ENCODE measurements around the gene MYPN.
"Not testable (repeated sequence)": the region's sequence is repeated elsewhere in the genome, so short reads cannot be mapped to it uniquely, and the experiment has no call there.

The MYPN gene

DNA sequence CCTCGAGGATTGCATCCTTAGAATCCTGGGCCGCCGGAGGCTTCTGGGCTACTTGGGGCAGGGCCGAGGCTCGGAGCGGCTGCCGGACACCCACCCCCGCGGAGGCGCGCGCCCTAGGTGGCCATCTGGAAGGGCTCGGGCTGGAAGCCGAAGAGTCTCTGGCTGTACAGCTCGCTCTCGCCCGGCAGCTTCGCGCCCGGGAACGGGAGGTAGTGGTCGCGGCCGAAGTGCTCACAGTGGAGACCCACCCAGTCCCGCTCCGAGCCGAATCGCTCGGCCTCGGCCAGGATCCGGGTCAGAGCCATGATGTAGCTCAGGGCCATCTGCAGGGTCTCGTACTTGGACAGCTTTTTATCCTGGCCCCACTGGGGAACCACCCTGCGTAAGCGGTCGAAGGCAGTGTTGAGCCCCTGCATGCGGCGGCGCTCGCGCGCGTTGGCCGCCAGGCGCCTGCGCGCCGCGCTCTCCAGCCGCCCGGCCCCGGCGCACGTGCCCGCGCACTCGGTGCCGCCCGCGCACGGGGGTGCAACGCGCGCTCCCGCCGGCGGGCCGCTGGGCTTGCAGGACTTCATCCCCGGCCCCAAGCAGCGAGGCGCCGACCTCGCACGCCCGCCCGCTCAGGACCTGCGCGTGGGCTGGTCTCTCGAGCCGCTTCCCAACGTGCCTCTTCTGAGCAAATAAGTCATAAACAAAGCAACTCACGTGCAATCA is 122.0 kb downstream of the MYPN start:
- DNase-seq (ENCODE audit: low spot score), result peak; percentile 99

DNA sequence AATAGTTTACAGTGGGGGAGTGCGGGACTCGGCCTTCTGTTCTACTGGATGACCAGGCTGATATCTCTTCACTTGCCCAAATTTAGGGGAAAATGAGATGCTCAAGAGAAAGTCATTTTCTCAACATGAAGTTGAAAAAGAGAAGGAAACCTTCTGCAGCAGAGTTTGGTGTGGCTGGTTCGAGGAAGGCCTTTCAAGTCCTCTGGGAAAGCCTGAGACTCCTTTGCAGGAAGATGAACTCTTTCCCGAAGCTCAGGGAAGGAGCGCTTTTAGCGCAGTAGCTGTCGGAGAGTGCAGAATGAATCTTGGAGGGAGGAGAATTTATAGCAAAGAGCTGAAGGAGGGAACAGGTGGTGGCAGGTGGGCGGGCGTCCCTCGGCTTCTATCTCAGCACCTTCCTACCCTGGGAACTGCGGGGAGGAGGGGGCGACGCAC is 122.5 kb downstream of the MYPN start, which contains the start of gene ATOH7:
Gene ATOH7, minus strand, starts transcription at position 297 of the 435 bp plus-strand sequence. CDS start 436 bp downstream, outside the sequence.
- DNase-seq (ENCODE audit: low spot score), result peak; percentile 44

DNA sequence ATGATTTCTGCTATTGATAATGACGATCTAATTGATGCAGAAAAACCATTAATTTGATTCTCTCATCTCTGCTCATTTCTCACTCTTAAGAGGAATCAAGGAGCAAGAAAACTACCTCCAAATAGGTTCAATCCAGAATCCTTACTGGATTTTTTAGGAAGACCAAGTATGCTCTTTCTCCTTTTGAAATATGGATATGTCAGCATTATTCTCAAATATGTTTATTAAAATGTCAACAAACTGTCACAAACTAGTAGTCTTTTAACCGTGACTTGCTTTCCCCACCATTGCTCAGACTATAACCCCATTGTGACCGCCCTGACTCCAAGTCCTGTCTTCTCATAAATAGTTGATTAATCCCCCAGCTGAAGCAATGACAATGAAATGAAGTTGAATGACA is 123.8 kb downstream of the MYPN start:
- no peak for DNase-seq (ENCODE audit: low spot score)

DNA sequence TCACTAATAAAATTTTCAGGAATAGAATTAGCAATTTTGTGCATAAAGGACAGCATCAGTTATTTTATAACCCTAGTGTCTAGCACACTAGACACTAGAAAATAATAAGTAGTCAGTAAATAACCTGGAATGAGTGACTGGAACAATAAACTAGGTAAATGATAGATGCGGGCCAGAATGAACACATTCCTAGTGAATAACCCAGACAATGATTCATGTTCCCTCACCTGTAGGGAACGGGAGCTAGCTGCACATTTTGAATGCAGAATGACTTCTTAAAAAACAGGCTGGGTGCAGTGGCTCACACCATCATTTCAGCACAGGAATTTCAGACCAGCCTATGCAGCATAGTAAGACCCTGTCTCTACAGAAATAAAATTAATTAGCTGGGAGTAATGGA is 125.8 kb downstream of the MYPN start:
- DNase-seq (ENCODE audit: low spot score), result no peak

DNA sequence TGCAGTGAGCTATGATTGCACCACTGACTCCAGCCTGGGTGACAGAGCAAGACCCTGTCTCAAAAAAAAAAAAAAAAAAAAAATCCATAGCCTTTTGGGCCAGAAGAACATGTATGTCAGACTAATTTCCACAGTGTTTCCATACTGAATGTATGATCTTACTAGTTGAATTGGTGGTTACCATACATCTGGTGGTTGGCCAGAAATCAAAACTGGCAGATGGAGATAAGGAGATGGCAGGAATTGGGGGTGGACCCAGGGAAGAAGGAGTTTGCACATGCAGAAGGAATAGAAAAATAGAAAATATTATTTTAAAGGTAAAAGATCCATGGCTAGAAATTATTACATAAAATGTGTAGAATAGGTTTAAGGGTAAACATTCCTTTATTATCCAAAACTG is 126.3 kb downstream of the MYPN start:
- no peak for DNase-seq (ENCODE audit: low spot score)

DNA sequence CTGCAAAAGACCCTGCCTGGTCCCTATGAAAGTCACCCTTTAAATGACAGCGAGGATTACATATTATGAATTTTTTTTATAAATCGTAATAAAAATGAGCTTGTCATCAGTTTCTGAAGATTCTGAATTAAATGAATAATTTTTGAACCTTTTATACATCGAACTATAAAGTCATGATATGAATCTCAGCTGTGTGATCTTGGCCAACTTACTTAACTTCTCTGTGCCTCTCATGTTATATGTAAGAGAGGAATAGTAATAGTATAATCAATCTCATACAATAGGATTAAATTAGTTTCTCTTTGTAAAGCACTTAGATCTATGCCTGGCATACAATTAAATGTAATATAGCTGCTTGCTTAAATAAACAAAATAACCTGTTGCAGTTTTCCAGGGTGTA is 127.9 kb downstream of the MYPN start:
- no peak for DNase-seq (ENCODE audit: low spot score)

DNA sequence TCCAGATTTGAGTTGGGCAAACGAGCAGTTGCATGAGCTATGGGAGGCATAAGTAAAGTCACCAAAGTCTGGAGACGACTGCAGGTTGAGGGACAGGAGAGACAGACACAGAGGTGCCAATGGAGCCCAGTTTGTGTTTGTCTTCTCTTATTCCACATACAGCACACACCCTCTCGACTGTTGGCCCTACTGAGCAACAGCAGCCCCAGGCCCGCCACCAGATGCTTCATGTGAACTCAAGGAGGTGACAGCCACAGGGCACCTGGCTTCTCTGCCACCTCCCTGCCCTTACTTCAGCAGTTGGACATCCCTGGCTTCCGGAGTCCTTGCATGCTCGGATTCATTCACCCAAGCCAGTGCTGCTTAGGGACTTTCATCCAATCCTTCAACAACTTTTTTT is 129.1 kb downstream of the MYPN start:
- DNase-seq (ENCODE audit: low spot score), result no peak

DNA sequence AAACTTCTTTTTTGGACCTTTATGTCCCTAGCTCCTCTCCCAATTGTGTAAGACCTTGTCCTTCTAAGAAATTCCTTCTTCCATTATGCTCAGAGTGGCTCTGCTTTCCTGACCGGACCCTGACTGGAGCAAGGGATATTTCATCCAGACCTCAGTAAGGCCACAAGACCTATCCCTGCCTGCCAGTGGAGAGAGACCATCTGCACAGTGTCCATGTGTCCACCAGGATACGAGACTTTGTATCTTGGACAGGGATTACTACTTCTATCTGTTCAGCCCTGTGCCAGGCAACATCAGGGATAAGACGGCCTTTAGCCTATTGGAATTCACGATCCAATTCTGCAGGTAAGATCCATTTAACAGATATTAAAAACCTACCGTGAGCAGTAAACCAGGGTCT is 129.8 kb downstream of the MYPN start:
- DNase-seq (ENCODE audit: low spot score), result no peak

DNA sequence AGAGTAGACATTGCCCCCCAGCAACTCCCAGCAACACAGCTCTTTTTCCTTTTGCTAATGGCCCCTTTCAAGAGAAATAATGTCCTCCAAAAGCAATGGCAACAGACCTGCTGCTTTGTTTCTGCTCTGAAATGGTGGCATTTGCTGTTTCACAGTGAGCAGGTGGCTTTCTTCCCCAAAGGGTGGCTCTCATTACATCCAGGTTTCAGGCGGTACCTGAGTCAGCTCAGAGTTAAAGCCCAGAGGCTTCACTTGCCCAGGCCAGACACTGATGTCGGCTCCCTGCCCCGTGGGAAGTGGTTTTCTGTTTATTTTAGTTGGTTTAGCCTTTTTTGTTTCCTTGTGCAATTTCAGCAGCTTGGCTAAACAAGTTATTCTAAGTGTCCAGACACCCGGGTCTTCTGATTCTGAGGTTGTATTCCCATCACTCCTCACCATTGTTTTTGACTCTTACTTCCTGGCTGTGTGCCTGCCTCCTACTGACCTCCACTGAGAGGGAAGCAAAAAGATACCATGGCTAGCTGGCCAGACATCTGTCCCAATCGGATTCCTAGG is 130.4 kb downstream of the MYPN start:
- DNase-seq (ENCODE audit: low spot score), result no peak

DNA sequence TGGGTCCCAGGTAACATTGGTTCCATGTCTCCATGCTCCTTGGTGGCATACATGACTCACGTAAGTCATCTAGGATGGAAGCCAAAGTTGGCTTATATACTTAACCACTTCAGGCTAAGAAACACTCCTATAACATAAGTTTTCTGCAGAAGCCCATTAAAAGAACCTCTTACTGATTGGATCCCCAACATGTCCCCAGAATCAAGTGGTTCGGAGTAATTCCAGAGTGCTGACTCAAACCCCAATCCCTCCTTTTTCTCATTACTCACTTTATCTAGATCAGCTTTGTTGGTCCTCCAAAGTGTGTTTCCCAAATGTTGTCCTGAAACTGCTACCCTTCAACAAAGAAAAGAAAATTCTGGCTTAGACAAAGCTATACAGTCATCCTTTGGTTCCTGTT is 132.8 kb downstream of the MYPN start:
- DNase-seq (ENCODE audit: low spot score), result no peak

DNA sequence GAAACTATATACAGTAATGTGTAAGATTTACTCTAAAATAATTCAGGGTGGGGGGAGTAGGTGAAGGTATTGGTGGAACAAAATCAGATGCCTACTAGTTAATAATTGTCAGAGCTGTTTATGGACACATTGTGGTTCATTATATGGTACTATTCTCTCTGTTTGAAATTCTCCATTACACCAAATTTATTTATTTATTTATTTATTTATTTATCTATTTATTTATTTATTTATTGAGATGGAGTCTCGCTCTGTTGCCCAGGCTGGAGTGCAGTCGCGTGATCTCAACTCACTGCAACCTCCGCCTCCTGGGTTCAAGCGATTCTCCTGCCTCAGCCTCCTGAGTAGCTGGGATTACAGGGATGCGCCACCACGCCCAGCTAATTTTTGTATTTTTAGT is 137.1 kb downstream of the MYPN start:
- DNase-seq (ENCODE audit: low spot score), result not testable (repeated sequence)

DNA sequence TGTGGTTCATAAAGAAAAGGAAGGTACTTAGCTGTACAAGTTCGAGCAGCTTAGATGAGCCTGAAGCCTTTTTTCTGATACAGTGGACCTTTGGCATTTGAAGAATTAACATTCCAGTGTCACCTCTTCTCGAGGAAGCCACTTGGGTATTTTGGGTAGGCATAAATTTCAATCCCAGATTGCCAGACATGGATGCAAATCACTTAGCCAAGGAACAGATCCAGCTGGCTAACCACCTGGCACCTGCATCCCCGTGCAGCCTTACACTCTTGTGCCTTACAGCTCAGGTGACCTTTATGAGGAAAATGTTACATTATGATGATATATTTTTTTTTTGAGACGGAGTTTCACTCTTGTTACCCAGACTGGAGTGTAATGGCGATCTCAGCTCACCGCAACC is 138.6 kb downstream of the MYPN start:
- no peak for DNase-seq (ENCODE audit: low spot score)

DNA sequence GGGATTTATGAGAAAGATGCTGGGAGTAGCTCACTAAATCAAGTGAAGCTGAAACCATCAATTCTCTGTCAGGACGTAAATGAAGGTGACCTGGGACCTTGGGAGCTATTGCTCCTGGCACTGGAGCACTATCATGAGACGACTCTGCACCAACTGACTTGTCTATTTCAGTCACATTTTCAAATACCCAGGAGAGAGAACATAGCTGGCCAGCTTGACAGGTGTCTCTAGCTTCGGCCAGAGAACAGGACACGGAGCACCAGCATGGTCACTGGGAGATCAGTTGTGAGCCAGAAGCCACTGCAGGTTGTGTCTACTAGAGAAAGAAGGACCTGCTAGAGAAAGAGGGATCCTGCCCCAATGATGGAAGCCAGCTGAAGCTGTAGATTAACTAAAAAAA is 140.0 kb downstream of the MYPN start:
- no peak for DNase-seq (ENCODE audit: low spot score)

DNA sequence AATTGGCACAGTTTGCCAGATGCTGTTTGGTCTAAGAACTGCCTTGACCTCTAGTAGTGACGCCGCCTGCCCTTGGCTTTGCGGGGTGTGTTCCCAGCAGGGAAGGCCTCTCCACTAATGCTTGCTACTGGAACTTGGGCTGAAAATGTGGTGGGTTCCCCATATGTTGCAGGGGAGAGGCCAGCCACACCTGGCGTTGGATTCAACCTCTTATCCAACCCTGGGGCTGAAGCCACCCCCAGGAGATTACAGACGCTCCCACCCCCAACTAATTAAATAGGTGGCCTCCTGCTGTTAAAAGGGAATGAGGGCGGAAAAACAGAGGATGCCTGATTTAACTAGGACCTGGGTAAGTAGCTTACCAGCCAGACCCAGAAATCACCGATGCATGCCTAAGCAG is 141.9 kb downstream of the MYPN start:
- peak; percentile 61 for DNase-seq (ENCODE audit: low spot score)

DNA sequence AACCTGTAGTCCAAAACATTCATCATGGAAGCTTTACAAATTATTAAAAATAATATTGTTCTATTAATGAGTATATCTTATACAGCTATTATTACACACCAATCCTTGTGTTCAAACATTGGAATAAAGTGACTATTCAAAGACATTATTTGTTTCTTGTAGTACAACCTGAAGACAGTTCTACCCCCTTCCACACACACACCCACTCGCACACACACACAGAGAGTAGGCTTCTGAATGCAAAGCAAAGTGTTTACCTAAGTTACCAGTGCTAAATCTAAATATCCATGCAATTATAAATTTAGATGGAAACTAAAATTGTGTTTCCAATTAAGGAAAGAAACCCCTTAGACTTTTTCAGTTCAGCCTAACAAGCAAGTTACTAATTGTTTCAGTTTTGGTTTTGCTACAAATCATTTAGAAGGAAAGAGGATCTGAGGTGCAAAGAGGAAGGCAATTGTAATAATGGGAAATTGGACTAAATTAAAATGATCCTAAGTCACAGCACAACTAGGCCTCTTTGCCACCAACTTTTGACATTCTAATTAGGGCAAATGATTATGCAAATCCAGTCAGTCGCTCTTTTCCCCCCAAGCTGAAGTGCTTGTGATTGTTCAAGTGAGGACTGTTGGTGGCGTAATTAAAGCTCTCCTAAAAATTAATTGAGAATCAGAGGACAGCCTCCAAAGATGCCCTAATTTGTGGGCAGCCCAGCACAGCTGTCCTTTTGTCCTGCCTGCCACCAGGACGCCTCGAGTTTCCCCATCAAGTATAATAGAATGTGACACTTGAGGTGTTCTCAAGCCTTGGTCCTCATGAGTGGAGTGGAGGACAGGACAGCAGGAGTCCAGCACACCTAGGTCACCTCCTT is 142.6 kb downstream of the MYPN start:
- no peak for DNase-seq (ENCODE audit: low spot score)

DNA sequence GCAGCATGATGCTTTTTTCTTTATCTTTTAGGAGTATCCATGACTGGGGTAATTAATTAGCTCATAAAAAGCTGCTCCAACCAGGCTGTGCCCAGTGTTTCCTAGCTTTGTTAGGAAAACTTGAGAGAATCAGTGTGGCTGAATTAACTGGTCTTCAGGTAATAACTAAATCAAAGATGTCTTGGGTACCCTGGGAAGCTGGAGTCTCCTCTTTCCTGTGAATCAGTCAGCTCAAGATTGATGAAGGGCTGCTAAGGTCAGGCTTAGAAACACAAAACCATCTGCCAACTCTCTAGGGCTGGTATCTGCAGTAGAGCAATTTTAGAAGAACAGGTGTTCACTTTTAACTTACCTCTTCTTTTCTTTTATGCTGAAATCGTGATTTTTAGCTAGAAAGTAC is 144.1 kb downstream of the MYPN start:
- DNase-seq (ENCODE audit: low spot score), result no peak

DNA sequence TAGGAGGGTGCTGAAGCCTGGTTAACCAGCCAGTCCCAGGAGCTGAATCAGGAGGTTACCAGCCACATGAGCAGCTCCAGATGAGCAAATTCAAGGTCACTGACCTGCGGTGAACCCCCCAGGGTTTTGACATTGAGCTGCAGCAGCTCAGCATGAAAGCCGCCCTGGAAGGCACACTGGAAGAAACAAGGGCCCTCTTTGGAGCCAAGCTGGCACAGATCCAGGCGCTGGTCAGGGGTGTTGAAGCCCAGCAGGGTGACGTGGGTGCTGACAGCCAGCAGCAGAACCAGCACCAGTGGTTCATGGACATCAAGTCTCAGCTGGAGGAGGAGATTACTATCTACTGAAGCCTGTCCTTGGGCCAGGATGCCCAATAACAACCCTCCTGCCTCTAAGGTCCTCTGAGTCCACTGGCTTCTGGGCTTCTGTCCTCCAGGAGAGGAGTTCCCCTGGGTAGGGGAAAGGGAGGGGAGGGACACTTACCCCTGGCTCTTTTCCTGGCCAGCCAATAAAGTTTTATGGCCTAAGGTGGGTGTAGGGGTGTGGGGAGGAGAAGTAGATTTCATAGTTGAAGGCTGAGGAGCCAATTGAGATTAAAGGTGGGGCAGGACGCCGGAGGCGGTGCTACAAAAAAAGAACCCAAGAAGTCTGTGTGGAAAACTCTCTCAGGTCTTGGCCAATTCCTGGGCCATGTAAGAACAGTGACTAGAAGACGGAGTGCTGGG is 152.0 kb downstream of the MYPN start:
- DNase-seq (ENCODE audit: low spot score), result no peak
